GM20000 (cell line): ENCODE measurements around the gene SLC35G3.
A peak's percentile ranks its signal among the peaks of the same experiment; 100 is the strongest.
"Not testable (repeated sequence)": the region's sequence is repeated elsewhere in the genome, so short reads cannot be mapped to it uniquely, and the experiment has no call there.

Source experiments
- DNase-seq: peaks from one replicate; pipeline ENCODE4 v3.0.0; 2012; ENCODE audit warnings: low spot score
- CTCF ChIP-seq: IDR thresholded peaks from 2 replicates; pipeline ENCODE4 v1.5.1; 2012; ENCODE audit warnings: mild to moderate bottlenecking, control low read depth; ENCODE audit errors: extremely low read depth, missing control alignments

The SLC35G3 gene

GRCh38 chr17:35194001-35194400 is at the start of gene SLC35G3:
Gene SLC35G3 (minus strand): TSS chr17:35194393. CDS start chr17:35194307, 86 bp downstream.
- not testable (repeated sequence) for DNase-seq

DNA sequence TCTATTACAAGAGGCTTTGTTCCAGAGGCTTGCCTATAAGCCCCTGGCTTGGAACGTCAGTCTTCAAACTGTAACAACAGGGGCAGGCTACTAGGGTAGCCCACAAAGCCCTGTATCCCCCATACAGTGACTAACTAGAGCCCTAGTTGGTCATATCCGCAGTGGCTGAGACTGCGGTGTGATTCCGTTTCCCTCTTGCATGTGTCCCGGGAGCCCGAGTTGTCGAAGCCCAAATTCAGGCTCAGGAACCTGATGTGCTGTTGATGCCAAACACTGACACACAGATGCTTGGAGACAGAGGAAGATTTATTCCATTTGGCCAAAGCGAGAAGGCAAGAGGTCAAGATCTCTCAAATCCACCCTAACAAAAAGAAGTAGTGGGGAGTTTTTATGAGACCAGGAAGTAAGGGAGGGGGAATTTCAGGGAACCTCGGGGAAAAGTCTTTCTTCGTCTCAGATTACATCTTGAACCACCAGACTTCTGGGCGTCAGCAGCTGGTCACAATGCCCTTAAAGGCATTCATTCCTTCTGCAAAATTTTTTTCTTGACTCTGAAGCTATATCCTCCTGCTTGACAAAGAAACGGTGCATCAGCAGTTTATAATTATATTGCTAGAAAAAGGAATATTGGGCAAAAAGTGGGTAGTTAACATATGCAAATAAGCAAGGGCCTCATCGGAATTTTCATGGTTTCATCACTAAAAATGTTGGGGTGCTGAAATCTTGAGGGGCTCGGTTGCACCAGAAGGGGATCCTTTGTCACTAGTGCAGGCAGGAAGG is 49.6 kb upstream of the SLC35G3 start:
- peak; percentile 48 for DNase-seq
- TF ChIP-seq CTCF, result no peak

GRCh38 chr17:35242805-35243560 is 48.8 kb upstream of the SLC35G3 start, which contains the start of gene SLFN5:
Gene SLFN5 (plus strand): TSS chr17:35243072. CDS start chr17:35258691, 15,619 bp downstream.
- no peak for TF ChIP-seq CTCF
- peak; percentile 95 for DNase-seq

DNA sequence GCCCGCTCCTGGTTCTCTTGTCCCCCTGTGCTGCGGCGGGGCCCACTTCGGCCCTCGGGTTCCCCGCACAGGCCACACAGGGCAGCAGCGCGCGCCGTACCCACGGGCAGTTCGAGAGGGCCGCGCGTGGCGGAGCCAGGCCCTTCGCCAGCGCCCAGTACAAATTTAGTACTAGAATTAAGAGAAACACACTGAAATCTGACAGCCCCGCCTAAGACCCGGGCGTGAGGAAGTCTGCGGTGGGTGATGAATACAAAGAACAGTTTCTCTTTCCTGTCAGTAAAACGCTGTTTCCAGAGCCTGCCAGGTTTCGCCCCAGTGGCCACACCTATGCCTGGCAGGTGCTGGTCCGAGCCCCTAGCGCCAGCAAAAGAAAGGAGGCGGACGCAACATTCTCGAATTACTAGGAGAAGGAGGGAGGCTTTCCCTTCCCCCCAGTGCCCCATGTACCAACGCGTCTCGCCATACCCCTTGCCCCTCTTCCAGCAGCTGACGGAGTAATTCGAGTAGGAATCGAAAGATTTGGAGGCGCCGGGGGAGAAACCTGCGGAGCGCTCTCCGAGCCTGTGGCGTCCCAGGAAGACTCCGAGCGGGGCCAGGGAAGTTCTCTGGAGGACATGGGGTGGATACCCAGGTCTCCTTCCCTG is 48.1 kb upstream of the SLC35G3 start:
- peak; percentile 91 for DNase-seq

DNA sequence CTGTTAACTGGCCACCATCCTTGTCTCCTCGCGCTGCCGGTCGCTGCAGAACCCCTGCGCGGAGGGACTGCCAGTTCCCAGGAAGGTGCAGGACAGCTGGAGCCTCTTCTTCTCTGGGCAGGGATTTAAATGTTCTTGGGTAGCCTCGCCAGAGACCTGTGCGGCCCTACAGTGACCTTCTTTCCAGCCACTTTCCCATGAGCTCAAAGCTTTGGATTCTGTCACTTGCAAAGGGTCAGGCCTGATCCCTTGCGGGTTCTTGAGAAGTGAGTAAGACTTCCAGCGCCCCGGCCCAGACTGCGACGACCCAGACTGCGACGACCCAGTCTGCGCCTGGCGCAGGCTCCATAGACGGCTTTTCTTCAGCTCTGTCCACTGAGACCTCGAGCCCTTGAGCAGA is 47.3 kb upstream of the SLC35G3 start:
- no peak for DNase-seq
- TF ChIP-seq CTCF, result no peak

More for the DNA sequence above, 48.1 kb upstream of the SLC35G3 start:
- no peak for TF ChIP-seq CTCF

DNA sequence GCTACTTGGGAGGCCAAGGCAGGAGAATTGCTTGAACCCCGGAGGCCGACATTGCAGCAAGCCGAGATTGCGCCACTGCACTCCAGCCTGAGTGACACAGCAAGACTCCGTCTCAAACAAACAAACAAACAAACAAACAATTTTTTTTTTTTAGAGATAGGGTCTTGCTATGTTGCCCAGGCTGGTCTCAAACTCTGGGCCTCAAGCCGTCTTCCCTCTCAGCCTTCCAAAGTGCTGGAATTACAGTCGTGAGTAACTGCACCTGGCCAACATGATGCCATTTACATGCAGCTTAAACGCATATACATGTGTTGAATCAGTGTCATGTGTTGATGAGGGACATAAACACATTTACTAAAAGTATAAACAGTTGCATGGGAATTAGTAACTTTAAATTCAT is 46.7 kb upstream of the SLC35G3 start:
- DNase-seq, result no peak
- TF ChIP-seq CTCF, result no peak

DNA sequence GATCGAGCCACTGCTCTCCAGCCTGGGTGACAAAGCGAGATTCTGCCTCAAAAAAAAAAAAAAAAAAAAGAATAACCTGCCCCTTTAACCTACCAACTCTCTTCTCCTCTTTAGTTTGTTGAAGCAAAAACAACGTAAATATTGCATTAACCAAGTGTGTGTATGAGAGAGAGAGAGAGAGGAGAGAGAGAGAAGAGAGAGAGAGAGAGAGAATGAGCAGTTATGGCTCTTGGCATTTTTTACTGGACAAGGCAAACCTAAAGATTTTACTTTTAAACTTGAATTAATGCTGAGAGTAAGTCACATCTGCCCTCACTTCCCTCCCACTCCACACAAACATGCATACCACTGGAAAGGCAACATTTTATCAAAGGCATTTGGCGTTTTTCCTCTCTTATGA is 45.6 kb upstream of the SLC35G3 start:
- no peak for TF ChIP-seq CTCF
- DNase-seq, result no peak
